ENCODE results near the gene ZNF862.
A peak's percentile ranks its signal among the peaks of the same experiment; 100 is the strongest.

The ZNF862 gene

GRCh38 chr7:149867762-149868622, 29.8 kb downstream of the ZNF862 start:
- DNase-seq: no peak

GRCh38 chr7:149868623-149869290, 30.6 kb downstream of the ZNF862 start:
- no peak for DNase-seq

- no peak for DNase-seq
Observed at GRCh38 chr7:149869291-149869650, 31.1 kb downstream of the ZNF862 start.

- DNase-seq: no peak
Observed at GRCh38 chr7:149869867-149870266, 31.7 kb downstream of the ZNF862 start.

GRCh38 chr7:149870274-149870673, 32.1 kb downstream of the ZNF862 start:
- no peak for DNase-seq

- no peak for DNase-seq
Observed at GRCh38 chr7:149870701-149871483, 32.7 kb downstream of the ZNF862 start.

GRCh38 chr7:149871576-149871975, 33.4 kb downstream of the ZNF862 start:
- DNase-seq: no peak

- DNase-seq: peak; percentile 48
Observed at GRCh38 chr7:149872419-149873073, 34.4 kb downstream of the ZNF862 start.

- DNase-seq: peak; percentile 69
Observed at GRCh38 chr7:149873074-149873969, 35.1 kb downstream of the ZNF862 start, which contains the start of gene ATP6V0E2. Gene ATP6V0E2 (plus strand): TSS chr7:149873969. CDS start chr7:149874066, 97 bp downstream.

GRCh38 chr7:149873970-149874643, 35.9 kb downstream of the ZNF862 start:
- DNase-seq: no peak

- no peak for DNase-seq
Observed at GRCh38 chr7:149874644-149875028, 36.5 kb downstream of the ZNF862 start.

- no peak for DNase-seq
Observed at GRCh38 chr7:149875396-149875795, 37.2 kb downstream of the ZNF862 start.

GRCh38 chr7:149877890-149878522, 39.8 kb downstream of the ZNF862 start:
- no peak for DNase-seq

GRCh38 chr7:149878523-149878921, 40.3 kb downstream of the ZNF862 start:
- no peak for DNase-seq

GRCh38 chr7:149879271-149879743, 41.1 kb downstream of the ZNF862 start:
- no peak for DNase-seq

GRCh38 chr7:149879766-149880637, 41.8 kb downstream of the ZNF862 start:
- no peak for DNase-seq

GRCh38 chr7:149880638-149881311, 42.6 kb downstream of the ZNF862 start:
- DNase-seq: no peak

- no peak for DNase-seq
Observed at GRCh38 chr7:149881328-149882247, 43.4 kb downstream of the ZNF862 start.

Data from GF-D8 (cell line).